Left colon (tissue), 2 donors: Measurements from ENCODE around the gene CCDC160. TPM values are rescaled to one million over a fixed set of nuclear protein-coding genes. Genes with fewer than 3 reads are reported as not detected.
"Not testable (repeated sequence)": the region's sequence is repeated elsewhere in the genome, so short reads cannot be mapped to it uniquely, and the experiment has no call there.

Source experiments
- ATAC-seq: fragments of 200-7000 bp; cut with Tn5 transposase; one replicate; pipeline ENCODE4 v1.9.1; 2020; ENCODE audit warnings: mild to moderate bottlenecking, moderate library complexity
- DNase-seq, 2 donors: peaks; one replicate each; pipeline ENCODE4 v3.0.0-alpha.2; 2020
- intact Hi-C, 2 donors: fragments of 100-400 bp; cut with DNase I in 1 of 2; cut with micrococcal nuclease in 1 of 2; formaldehyde crosslinking; loops; one replicate each; pipeline versions ENCODE4 v1.11.2 to v1.14.0; 2022; cut with DNase I, micrococcal nuclease
- long read RNA-seq: library from polyadenylated mRNA; unstranded; transcript quantifications from one replicate; pipeline ENCODE4 v2.0.0, GENCODE V29; 2021
- total RNA-seq, 2 donors: library from RNA; stranded (reverse); fragmentation: NEBNext Ultra II Directional; extraction: Animal tissue kit (Norgen Biotek cat#: 25700); gene quantifications; one replicate each; pipeline ENCODE4 v1.2.1, GENCODE V29; 2021
- donor health status: DM: no; HTN: no; CAD: no.
- donor health status: DM: yes; HTN: yes; CAD: no.

CCDC160 gene
- not detected for total RNA-seq
- long read RNA-seq, result 0 reads

DNA sequence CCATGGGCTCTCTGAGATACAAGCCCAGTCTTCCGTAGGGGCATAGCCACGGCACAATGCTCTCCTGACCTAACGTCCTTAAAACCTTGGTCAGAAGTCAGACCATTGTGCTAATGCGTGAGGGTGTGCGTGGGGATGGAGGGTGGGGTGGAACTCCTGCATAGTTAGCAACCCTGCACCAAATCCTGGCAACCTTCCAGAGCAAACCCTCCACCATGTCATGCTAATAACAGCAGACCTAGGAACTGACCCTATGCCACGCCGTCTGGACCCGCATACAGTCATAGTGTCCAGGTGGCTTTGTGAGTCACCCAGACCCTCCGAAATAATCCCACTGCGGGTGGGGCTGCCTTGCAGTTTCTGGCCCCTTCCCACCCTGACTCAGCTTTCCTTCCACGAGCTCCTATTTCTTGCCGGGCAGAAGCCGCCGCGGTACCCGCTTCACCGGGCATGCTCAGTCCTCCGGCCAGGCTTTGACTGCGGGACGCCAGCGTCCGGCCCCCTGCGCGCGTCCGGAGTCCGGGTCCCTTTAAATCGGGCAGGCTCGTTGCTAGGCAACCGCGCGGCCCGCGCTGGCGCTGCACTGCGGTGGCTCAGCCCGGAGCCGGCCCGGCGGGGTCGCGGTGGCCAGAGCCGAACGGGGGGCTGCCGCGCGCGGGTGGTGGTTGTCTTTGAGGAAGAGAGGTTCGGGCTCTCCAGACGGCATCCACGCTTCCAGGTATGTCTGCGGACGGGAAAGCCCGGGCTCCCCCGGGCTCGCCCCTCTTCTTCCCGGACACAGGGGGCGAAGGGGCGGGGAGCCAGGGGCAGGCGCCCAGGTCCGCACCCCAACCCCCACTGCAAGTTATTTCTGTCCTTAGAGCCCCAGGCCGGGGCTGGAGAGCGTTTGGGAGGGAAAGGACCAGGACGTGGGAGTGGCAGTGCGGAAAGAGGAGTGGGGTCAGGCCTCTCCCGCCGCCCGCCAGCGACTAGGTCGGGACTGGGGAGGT lies at the start of gene CCDC160:
Gene CCDC160, plus strand, starts transcription at position 557 of the 989 bp plus-strand sequence. CDS start 7,619 bp downstream, outside the sequence.
- intact Hi-C loops, result no loop called here
- DNase-seq (peak in 1 of 2 donors; percentile 51), ATAC-seq (peak; percentile 43)

DNA sequence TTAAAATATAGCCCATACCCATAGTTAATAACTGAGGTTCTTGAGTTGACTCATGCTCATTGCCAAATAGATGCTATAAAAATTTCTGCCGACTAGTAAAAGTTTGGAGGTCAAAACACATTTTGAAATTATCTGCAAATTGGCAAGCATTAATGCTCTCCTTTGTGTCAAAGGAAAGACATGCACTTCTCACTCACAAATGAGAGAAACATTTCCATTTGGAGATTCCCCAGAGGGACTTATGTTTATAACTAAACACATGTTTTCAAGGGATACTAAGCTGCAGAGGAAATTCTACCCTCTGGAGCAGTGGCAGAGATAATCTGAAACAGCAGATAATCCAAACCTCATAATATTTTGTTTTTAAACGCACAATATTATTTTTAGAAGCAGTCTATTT lies 45.7 kb upstream of the CCDC160 start:
- intact Hi-C loops, result no loop called here
- ATAC-seq, result no peak

DNA sequence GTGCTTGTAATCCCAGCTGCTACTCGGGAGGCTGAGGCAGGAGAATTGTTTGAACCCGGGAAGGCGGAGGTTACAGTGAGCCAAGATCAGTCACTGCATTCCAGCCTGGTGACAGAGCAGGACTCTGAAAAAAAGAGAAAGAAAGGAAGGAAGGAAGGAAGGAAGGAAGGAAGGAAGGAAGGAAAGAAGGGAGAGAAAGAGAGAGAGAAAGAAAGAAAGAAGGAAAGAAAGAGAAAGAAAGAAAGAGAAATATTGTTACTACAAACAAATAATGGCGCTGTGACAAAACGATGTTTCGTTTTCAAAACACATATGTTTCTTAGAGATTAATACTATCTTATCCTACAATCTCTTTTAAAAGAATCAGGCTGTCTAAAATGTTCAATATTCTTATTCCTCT lies 42.1 kb upstream of the CCDC160 start:
- DNase-seq (no peak), ATAC-seq (no peak)
- intact Hi-C loops, result no loop called here

More for the DNA sequence above, 45.7 kb upstream of the CCDC160 start:
- DNase-seq, result no peak

DNA sequence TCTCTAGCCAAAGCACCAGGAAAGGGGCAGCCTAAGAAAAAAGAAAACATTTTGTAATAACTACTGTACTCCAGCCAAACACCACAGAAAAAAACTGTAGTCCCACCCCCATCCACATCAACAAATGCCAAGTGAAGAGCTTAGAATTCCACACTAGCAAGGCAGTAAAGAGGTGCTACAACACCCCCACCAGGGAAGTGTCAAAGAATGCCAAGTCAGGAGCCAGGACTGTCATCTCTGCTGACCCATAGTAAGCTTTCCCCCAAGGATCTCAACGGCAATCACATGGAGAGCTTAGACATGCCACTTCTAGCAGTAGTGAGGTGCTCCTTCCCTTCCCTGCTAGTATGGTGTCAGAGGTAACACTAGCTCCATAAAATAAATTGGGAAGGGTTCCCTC lies 34.4 kb upstream of the CCDC160 start:
- ATAC-seq, result no peak
- intact Hi-C loops, result no loop called here
- DNase-seq, result no peak

DNA sequence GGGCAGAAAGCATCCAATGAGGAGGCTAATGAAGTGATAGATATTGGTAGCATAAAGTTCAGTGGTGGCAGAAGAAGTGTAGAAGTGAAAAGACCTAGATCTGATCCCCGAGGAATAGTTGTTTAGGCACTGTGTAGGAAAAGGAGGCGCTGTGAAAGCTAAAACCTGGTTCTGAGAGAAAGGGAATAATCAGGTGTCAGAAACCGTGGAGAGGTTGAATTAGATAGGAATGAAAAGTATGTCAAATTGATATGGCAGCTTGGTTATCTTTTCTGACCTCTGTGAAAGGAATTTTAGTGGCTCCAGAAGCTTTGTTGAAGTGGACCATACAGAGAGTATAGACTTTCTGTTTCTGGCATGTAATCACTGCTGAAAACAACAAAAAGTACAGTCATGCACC lies 30.8 kb upstream of the CCDC160 start:
- no peak for ATAC-seq
- no peak for DNase-seq
- intact Hi-C loops, result no loop called here

DNA sequence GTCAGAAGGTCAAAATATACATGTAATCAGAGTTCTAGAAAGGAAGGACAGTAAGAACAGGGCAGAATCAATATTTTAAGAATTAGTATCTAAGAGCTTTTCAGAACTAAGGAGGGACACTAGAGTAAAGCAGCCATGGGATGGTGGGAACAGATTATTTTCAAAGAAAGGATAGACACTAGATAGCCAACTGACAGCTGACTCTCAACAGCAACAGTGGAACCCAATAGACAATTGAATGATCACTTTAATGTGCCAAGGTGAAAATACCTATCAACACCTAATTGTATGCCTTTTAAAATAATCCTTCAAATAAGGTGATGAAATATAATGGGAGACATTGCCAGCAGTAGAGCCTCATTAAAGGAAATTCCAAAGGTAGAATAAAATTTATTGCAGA lies 26.5 kb upstream of the CCDC160 start:
- no peak for DNase-seq
- intact Hi-C loops, result no loop called here
- no peak for ATAC-seq

DNA sequence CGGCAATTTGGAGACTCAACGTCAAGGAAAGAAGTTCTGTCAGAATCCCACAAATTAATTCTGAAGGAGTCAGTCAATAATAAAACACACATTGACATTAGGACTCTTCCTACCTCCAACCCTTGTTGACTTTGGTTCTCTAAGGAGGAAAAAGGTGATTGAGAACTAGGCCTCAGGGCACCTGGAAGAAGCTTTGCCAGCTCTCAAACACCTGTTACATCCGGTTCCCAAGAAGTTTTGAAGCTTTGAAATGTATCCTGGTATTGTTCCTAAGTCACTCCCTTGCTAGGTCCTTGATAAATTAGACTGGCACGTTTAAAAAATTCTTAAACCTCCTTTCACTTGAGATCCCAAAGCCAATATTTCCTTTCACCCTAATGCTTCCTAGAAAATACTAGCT lies 1.7 kb upstream of the CCDC160 start:
- DNase-seq (no peak), ATAC-seq (no peak)
- intact Hi-C loops, result no loop called here

DNA sequence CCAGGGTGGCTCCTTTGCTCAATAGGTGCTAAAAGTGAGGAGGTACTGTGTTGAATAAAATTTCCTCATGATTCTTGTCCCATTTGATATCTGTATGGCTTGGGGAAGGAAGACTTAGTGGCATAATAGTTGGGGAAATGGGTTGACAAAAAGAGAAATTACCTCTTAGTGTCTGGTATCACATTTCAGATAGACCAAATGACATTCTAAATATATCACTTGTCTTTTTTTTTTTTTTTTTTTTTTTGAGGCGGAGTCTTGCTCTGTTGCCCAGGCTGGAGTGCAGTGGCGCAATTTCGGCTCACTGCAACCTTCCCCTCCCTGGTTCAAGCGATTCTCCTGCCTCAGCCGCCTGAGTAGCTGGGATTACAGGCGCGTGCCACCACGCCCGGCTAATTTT lies 1.2 kb downstream of the CCDC160 start:
- intact Hi-C loops, DNase-seq, ATAC-seq: not testable (repeated sequence)

DNA sequence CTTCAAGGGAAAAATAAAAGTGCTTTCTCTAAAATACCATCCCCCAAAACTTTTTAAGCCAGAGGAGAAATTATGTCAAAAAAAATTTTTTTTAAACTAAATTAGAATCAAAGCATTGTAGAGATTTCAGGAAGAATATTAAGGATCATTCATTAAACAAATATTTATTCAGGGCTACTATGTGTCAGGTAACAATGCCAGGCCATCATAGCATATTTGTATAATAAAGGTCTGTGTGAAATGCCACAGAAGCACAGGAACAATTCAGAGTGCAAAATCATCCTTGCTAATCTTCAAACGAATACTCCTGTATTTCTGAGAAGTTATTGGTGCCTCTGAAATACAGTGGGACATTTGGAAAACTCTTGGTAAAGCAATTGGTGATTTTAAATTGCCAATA lies 2.0 kb downstream of the CCDC160 start:
- ATAC-seq, result no peak
- DNase-seq, result no peak

DNA sequence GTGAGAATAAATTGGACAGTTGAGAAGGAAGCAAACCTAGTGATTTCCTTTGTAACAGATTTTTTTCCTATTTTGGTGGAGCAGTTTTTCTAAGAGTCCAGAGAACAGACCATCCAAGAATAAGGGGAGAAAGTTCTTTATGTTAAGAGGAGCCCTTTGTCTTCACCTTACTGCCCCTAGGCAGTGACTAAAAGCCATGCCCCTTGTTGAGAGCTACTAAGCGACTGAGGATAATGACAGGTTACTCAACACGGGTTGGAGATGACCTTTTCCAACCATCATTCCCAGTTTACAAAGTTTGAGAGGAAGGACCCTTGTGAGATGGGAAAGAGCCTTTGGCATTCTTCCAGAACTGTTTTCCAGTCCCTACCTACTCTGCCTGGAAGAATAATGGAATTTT lies 3.2 kb downstream of the CCDC160 start:
- ATAC-seq (no peak), DNase-seq (no peak)
- intact Hi-C loops, result no loop called here

More for the DNA sequence above, 2.0 kb downstream of the CCDC160 start:
- intact Hi-C loops, result no loop called here

DNA sequence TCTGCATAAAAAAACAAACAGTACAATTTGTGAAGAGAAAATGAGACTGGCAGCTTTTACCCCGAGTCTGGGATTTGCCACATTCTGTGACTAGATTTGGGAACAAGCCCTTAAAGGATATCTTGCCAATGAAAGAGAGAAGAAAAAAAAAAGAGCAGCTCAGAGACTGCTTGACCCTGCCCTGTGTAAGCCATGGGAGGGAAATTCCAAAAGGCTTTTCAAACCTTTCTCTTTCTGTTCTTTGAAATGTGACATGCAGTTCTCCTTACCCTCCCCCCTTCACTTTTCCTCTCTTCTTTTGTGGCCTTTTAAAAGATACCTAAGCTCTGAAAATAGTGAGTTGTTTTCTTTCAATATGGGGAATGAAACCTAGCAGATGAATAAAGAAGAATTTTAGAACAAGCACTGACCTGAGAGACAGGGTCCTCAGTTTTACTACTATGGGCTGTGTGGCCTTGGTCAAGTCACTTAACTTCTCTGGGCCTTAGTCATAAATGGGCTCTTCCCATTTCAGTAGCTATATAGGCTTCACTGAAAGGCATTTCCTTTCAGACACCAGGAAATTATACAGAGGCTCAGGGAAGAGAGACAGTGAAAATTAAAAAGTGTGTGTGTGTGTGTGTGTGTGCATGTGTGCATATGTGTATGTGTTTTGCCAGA lies 5.1 kb downstream of the CCDC160 start:
- ATAC-seq, result no peak
- intact Hi-C loops, result no loop called here
- DNase-seq, result no peak

DNA sequence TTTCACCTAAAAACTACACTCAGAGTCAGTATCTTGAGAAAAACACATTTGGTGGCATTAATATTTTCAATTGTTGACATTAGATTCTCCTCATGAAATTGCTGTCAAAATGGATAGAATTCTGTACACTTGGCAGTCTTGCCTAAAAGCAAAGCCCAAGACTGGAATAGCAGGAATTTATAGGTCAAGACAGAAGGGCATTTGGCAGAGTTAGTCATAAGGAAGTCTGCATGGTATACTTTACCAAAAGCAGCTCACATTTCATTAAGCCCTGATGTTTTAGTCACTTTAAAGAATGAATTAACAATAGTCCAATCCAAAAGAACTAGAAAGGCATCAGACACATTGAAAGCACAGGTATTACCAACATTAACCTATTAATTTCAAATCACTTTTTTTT lies 7.1 kb downstream of the CCDC160 start:
- no peak for DNase-seq
- intact Hi-C loops, result no loop called here
- no peak for ATAC-seq

DNA sequence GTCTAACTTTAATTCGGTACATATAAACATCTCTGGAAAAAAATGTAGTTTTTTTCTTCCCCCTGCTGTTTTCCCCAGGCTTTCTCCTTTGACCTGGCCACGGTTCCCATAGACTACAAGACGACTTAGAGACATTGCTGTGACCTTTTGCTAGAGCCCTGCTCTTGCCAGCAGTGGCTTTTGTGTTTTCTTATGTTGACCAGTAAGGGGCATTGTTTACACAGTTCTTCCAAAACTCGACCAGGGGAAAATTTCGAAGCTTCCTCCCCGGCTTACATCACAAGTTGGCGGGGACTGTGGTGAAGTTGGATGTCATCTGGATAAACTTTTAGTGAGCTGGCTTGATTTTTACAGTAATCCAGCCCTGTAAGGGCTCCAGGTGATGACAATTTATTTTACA lies 9.3 kb downstream of the CCDC160 start:
- DNase-seq (no peak), ATAC-seq (no peak)
- intact Hi-C loops, result no loop called here

DNA sequence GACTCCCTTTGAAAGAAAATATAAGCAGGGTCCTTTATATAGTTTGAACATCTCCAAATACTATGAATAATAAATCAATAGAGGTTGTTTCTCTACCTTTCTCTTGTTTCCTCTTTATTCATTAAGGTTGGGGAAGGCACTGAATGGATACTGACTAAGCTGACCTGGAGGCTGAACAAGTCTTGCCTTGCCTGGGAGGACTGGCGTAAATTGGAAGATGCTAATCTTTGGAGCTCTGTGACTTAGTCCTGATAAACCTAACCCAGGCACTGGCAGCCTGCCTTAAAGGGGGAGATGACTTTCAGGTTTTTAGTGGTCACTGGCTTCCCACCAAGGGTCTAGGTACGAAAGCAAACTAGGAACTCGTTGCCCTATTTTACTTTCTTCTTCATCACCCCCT lies 10.5 kb downstream of the CCDC160 start:
- ATAC-seq, result no peak

DNA sequence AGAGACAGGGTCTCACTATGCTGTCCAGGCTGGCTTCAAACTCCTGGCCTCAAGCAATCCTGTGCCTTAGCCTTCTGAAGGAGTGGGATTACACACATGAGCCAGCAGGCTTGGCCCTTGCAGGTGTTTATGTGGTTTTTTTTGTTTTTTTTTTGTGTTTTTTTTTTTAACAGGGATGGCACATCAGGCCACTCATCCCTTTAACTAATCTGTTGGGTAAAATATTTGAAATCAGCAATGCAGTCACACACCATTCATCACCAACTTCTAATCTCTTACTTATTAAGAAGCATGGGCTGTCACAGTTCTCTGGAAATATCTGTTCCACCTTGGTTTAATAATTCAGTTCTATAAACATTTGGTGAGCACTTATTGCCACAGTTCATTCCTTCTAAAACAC lies 12.3 kb downstream of the CCDC160 start:
- DNase-seq (no peak), ATAC-seq (no peak)
- intact Hi-C loops, result no loop called here

More for the DNA sequence above, 10.5 kb downstream of the CCDC160 start:
- intact Hi-C loops, result no loop called here
- no peak for DNase-seq

DNA sequence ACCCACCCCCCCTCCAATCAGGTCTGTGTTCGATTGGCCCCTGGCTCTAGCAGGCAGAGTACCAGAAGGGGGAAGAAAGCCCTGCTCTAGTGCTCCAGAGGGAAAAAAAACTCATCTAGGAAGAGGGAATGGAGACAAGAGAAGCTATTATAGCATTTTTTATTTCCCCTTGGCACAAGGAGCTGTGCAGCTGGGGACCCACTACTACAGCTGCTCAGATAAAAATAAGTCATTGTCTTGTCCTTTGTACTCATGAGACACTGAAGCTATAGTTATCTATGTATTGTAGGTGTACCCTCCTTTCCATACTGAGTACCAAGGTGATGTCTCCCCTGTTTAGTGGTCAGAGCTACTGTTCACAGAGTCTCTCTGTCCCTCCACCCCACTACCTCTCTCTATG lies 14.3 kb downstream of the CCDC160 start:
- DNase-seq (no peak), ATAC-seq (no peak)
- intact Hi-C loops, result no loop called here

DNA sequence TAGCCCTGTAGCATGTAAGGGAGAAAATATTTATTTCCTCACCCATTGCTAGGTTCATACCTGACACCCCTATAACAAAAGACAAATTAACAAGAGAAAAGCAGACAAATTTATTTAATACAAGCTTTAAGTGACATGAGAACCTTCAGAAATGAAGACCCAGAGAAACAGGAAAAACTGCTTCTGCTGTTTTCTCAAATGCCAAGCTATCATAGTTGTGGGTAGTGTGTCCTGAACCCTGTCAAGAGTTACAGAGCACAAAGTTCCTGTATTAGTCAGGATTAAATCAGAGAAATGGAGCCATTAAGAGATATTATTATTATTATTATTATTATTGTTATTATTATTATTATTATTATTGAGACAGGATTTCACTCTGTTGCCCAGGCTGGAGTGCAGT lies 17.5 kb downstream of the CCDC160 start:
- DNase-seq, result no peak
- ATAC-seq, result no peak
- intact Hi-C loops, result no loop called here

DNA sequence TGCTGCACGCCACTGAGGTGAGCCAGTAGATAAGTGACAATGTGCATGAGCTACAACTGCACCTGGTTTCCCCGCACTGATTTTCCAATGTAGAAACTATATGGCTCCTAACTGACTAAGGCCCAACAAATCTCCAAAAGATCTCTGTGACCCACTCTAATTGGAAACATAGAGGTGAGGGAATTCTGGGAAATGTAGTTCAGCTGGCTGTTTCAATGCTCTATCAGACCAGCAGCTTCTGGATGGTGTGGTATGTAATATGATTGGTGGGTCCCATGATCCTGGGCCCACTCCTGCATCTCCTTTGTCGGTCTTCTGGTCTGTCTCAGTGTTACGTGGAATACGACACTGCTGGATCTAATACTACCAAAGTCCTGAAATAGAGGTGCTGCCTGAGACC lies 18.6 kb downstream of the CCDC160 start:
- DNase-seq (no peak), ATAC-seq (no peak)
- intact Hi-C loops, result no loop called here

DNA sequence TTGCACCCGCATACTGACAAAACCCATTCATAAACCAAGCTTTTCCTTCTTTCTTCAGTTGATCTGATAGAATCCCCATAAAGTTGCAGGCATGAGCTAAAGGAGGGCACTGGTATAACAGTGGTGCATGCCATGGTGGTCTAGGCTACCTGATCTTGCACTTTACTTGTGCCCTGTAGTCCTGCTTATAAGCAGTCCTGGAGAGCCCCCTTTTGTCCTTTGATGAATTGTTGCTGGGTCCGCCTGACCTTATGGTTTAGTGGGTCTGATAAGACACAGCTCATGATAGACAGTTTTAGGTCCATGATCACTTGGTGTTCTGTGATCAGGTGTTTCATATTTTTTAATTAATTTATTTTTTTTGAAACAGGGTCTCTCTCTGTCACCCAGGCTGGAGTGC lies 19.7 kb downstream of the CCDC160 start:
- intact Hi-C loops, result no loop called here
- DNase-seq, result no peak
- no peak for ATAC-seq

DNA sequence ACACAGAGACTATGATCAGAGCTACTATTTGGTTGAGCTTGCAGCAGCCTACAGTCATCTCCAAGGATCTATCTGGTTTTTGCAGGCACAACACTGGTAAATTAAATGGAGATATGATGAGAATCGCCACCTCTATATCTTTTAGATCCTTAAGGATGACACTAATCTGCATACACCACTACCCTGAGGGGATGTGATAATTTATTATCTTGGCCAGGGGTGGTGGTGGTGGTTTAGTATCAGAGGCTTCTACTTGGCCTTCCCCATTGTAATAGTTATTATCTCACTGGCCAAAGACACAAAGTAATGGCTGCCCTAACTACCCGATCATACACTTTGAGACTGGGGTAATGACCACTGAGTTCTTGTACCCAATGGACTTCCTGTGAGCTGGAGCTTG lies 21.2 kb downstream of the CCDC160 start:
- ATAC-seq (no peak), DNase-seq (no peak)
- intact Hi-C loops, result no loop called here
